Dendritic cell treated with granulocyte-macrophage colony-stimulating factor and Interleukin-4, amounts not matched to agents 40 ng/mL and 50 ng/mL, for 4 days (primary cell): ENCODE measurements around the gene EEIG1.

Experiments used
- H3K27ac Mint-ChIP-seq: one replicate; pipeline ENCODE4 v1.8.0; 2022; ENCODE audit warnings: mild to moderate bottlenecking, mixed read lengths
- H3K27me3 Mint-ChIP-seq: one replicate; pipeline ENCODE4 v1.8.0; 2022; ENCODE audit warnings: mild to moderate bottlenecking, mixed read lengths
- H3K36me3 Mint-ChIP-seq: one replicate; pipeline ENCODE4 v1.8.0; 2022; ENCODE audit warnings: low read depth, mixed read lengths
- H3K4me1 Mint-ChIP-seq: one replicate; pipeline ENCODE4 v1.8.0; 2022; ENCODE audit warnings: low read depth, mixed read lengths
- H3K4me3 Mint-ChIP-seq: one replicate; pipeline ENCODE4 v1.8.0; 2022; ENCODE audit warnings: mild to moderate bottlenecking, moderate library complexity, mixed read lengths
- H3K9me3 Mint-ChIP-seq: one replicate; pipeline ENCODE4 v1.8.0; 2022; ENCODE audit warnings: mixed read lengths
- intact Hi-C: fragments of 100-400 bp; cut with micrococcal nuclease; formaldehyde crosslinking; loops from one replicate; pipeline ENCODE4 v1.15.0; 2022

Gene EEIG1

DNA sequence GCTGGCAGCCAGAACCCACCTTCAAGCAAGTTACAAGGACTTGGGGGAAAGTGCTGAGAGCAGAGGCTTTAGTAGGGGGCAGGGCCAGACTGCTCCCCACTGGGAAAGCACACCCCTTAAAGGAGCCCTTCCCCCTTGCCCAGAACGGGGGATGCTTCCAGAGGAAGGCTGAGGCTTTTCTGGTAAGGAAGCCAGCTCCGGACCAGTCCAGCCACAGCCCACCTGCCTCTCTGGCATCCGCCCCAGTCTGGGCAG, 38.9 kb downstream of the EEIG1 start:
- no peaks in the 10 kb centered on the region for H3K27me3 Mint-ChIP-seq
- no peaks in the 10 kb centered on the region for H3K9me3 Mint-ChIP-seq
- no peak overlapping the region for H3K27ac Mint-ChIP-seq
- no peak overlapping the region for H3K4me3 Mint-ChIP-seq
- intact Hi-C loops: loop anchor here (2.0 kb wide), 1 partner anchor 175 kb away; no protein-coding TSS in a partner anchor
- H3K4me1 Mint-ChIP-seq: peaks cover 37% of the 10 kb centered on the region
- peaks cover 22% of the 10 kb centered on the region for H3K36me3 Mint-ChIP-seq

DNA sequence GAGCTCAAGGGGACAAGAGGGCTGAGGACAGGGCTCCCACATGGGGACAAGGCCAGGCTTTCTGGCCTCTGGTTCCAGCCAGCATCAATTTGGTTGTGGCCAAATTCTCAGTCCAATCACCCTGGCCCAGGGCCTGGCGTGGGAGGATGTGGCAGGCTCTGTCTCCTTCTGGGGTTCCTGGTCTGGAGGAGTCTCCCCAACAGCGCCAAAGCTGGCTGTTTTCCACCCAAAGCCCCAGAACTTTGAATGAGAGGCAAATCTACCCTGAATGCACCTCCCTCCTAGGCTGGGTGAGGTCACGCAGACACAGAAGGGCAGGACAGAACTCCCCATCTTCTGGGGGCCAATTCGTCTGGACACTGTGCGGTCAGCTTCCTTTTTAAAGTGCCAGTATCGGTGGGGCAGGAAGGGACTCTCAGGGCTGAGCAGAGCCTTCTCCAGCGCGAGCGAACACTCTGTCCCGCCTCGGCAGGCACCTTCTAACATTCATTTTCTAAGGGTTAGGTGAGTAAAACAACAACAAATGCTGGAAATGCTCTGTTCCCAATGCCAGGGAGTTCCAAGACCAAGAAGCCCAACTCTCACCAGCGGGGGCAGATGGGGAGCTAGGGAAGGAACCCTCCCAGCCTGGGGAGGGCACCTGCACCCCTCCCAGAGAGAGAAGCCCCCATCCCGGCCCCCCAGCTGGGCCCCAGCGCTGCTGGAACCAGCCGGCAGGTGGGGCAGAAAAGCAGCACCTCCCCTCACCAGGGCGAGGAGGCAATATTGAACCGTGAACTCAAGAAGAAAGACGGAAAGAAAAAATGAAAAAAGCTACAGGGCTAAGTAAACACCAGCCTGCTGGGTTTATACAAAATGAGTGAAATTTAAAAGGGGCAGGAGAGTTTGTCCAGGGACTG, 39.5 kb downstream of the EEIG1 start:
- peaks cover 24% of the 10 kb centered on the region for H3K36me3 Mint-ChIP-seq
- intact Hi-C loops: no loop called here
- H3K9me3 Mint-ChIP-seq: no peaks in the 10 kb centered on the region
- H3K27me3 Mint-ChIP-seq: no peaks in the 10 kb centered on the region
- H3K4me1 Mint-ChIP-seq: peaks cover 43% of the 10 kb centered on the region
- H3K27ac Mint-ChIP-seq: no peak overlapping the region
- no peak overlapping the region for H3K4me3 Mint-ChIP-seq

DNA sequence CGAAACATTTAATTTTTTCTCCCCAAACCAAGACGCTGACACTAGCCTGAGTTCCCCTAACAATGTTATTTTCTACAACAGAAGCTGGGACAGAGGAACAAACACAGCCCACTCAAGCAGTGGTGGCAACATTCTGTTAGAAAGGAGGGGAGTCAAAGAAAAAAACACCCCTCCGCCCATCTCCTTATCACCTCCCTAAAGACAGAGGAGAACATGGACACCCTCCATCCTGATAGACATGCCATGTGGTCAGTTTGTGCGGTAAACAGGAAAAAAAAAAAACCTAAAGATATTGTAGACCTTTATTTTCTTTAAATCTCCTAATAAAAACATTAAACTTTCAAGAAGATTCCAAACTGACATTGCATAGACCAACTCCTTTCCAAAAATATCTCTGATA, 40.2 kb downstream of the EEIG1 start:
- no peak overlapping the region for H3K4me3 Mint-ChIP-seq
- no peaks in the 10 kb centered on the region for H3K27me3 Mint-ChIP-seq
- H3K27ac Mint-ChIP-seq: no peak overlapping the region
- H3K36me3 Mint-ChIP-seq: peaks cover 31% of the 10 kb centered on the region
- H3K9me3 Mint-ChIP-seq: no peaks in the 10 kb centered on the region
- intact Hi-C loops: no loop called here
- peaks cover 50% of the 10 kb centered on the region for H3K4me1 Mint-ChIP-seq

DNA sequence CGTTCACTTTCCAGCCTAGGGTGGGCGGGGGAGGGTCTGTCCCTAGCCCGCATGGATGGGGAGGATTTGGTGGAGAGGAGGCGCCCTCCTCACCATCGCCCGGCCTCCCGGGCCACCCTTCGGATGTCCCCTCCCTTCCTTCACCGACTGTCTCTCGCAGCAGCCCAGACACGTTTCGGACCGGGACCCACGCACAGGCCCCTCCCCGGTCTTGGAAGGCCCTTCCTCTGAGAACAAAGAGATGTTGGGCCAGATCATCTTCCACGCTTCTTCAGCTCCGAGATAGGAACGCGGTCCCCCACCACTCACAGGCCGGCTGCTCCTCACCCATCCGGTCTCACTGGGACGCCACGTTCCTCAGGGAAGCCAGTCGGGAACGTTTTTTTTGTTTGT, 42.5 kb downstream of the EEIG1 start:
- intact Hi-C loops: no loop called here
- Mint-ChIP-seq H3K27ac (no peak overlapping the region), H3K36me3 (peaks cover 43% of the 10 kb centered on the region), H3K4me1 (peaks cover 56% of the 10 kb centered on the region), H3K4me3 (no peak overlapping the region), H3K9me3 (no peaks in the 10 kb centered on the region), H3K27me3 (no peaks in the 10 kb centered on the region)

DNA sequence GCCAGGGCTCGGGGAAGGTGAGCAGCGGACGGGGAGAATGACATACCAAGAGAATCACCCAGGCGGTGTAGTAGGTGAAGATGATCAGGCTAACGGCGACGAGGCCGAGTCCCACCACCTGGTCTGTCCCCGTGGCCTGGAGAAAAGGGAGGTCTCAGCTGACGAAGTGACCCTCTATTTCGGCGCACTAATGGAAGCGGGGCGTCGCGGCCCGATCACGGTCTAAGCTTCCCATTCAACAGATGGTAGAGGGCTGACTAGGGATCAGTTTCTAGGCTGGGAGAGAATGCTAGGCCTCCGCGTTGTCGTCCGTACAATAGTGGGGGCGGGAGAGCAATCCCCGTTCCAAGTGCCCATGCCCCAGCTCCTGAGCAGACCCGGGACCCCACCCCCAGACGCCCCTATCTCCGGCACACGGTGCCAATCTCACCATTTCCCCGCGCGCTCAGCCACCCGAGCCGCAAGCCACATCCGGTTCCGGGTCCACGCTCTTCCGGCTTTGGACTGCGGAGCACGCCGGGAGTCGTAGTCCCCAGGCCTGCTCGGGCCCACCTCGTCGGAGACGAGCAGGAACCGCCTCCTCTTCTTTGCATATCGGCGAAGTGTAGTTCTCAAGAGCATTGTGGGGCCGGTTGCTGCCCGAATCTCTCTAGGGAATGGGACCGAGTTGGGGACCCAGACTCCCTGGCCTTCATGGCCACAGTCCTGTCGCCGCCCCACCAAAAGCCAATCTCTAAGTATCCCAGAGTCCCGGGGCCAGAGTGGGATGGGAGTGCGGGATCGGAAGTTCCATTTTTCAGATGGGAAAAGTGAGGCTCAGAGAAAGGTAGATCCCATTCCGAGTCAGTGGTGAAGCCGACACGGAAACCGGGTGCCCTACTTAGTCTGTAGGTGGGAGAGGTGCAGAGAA, 43.1 kb downstream of the EEIG1 start, which contains the start of gene DPM2:
Gene DPM2, minus strand, starts transcription at position 467 of the 910 bp plus-strand sequence. Its CDS starts 34 bp downstream, at position 433.
- no peaks in the 10 kb centered on the region for H3K9me3 Mint-ChIP-seq
- peaks cover 5% of the 10 kb centered on the region for H3K27me3 Mint-ChIP-seq
- H3K4me3 Mint-ChIP-seq: peak within 1 kb of the TSS; percentile 99
- H3K27ac Mint-ChIP-seq: peak within 1 kb of the TSS; percentile 87
- intact Hi-C loops: no loop called here
- H3K36me3 Mint-ChIP-seq: peaks cover 50% of the 10 kb centered on the region
- H3K4me1 Mint-ChIP-seq: peaks cover 55% of the 10 kb centered on the region

DNA sequence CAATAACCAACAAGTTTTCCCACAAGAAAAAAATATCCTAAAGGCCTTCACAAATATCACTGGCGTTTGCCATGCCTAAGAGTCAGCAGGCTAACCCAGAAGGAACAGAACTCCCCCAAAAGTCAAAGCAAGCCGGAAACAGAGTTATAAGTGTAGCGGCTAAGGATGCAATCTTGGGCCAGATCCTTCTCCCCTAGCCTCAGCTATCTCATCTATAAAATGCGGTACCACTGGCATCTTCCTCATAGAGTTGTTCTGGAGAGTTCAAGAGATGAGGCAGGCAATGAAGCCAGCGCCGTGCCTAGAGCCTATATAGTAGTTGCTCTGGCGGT, 43.8 kb downstream of the EEIG1 start:
- Mint-ChIP-seq H3K36me3 (peaks cover 50% of the 10 kb centered on the region), H3K27me3 (peaks cover 5% of the 10 kb centered on the region), H3K4me3 (peak overlapping the region; percentile 99), H3K27ac (peak overlapping the region; percentile 87), H3K9me3 (no peaks in the 10 kb centered on the region), H3K4me1 (peaks cover 49% of the 10 kb centered on the region)
- intact Hi-C loops: no loop called here

DNA sequence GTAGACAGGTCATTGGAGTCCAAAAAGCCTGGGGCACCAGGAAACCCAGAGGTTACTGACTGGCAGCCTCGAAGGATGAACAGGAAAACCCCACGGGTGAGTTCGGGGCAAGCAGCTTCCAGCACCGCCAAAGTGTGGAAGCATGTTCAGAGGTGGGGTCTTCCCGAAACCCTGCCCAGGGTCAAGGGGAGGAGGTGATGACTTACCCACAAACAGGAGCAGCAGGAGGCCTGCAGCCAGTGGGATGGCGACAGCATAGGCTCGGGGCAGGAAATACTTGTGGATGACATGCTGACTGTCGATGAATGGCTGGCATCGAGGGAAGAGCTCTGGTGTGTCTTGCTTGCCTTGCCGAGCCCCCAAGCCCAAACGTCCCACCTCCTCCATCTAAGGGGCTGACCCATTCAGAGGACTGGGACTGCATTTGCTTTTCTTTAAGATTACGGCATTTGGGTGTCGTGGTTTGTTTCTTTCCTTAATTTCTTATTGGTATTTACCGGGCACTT, 44.4 kb downstream of the EEIG1 start:
- intact Hi-C loops: no loop called here
- Mint-ChIP-seq H3K27ac (peak overlapping the region; percentile 46), H3K4me3 (peak overlapping the region; percentile 99), H3K9me3 (no peaks in the 10 kb centered on the region), H3K36me3 (peaks cover 50% of the 10 kb centered on the region), H3K27me3 (peaks cover 8% of the 10 kb centered on the region), H3K4me1 (peaks cover 48% of the 10 kb centered on the region)

DNA sequence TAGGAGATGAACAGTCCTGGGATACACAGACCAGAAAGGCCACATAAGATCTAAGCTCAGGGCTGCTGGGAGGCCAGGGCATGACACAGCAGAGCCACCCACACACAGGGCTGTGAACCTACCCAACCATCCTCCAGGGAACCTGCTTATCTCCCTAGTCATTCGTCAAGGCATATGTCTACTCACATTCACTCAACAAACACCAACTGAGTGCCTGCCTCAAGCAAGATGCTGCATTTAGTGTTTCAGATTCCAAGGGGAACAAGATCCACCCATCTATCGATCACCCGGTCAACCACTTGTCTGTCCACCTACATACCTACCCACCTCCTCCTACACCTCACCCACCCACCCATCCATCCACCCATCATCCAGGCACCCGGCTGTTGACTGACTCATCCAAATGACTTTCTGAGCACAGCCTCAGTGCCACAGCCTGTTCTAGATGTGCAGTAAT, 45.0 kb downstream of the EEIG1 start:
- intact Hi-C loops: no loop called here
- peak overlapping the region; percentile 46 for H3K27ac Mint-ChIP-seq
- peaks cover 50% of the 10 kb centered on the region for H3K36me3 Mint-ChIP-seq
- peaks cover 54% of the 10 kb centered on the region for H3K4me1 Mint-ChIP-seq
- peak overlapping the region; percentile 56 for H3K4me3 Mint-ChIP-seq
- H3K27me3 Mint-ChIP-seq: peaks cover 14% of the 10 kb centered on the region
- H3K9me3 Mint-ChIP-seq: no peaks in the 10 kb centered on the region

DNA sequence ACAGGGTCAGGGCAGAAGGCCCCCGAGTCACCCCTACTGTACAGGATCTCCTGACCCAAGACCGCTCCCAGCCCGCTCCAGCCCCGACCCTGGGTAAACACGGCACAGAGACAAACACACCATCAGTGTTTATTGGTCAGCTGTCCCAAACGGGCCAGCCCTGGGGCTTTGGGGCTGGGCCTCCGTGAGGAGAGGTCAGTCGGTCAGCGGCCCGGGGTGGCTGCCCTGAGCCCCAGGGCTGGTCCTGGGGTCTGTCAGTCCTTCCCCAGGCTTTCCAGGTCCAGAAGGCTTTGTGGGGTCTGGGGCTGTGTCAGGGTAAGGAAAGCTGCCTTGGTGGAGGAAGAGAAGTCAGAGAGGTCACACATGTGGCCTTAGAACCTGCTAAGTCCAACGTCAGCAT, 45.8 kb downstream of the EEIG1 start:
- Mint-ChIP-seq H3K36me3 (peaks cover 50% of the 10 kb centered on the region), H3K27me3 (peaks cover 21% of the 10 kb centered on the region), H3K4me3 (no peak overlapping the region), H3K4me1 (peaks cover 58% of the 10 kb centered on the region), H3K9me3 (no peaks in the 10 kb centered on the region), H3K27ac (peak overlapping the region; percentile 9)
- intact Hi-C loops: no loop called here

DNA sequence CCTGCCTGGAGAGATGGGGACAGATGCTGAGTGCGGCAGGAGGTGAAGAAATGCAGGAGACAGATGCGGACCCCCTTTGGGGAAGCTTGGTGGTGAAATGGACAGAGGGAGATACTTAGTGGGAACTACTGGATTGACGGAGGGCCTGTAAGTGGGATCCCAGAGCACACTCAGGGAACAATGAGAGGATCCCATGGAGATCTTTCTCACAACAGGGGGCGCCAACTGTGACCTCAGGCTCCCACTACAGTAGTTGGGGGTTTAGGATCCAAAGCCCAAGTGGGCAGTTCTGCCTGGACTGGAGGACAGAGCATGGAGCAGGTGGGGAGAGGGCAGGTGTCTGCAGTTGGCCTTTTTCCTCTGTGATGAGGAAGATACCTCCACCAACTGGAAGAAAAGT, 46.5 kb downstream of the EEIG1 start:
- Mint-ChIP-seq H3K36me3 (peaks cover 50% of the 10 kb centered on the region), H3K4me3 (no peak overlapping the region), H3K9me3 (no peaks in the 10 kb centered on the region), H3K4me1 (peaks cover 66% of the 10 kb centered on the region), H3K27ac (no peak overlapping the region), H3K27me3 (peaks cover 29% of the 10 kb centered on the region)
- intact Hi-C loops: no loop called here

DNA sequence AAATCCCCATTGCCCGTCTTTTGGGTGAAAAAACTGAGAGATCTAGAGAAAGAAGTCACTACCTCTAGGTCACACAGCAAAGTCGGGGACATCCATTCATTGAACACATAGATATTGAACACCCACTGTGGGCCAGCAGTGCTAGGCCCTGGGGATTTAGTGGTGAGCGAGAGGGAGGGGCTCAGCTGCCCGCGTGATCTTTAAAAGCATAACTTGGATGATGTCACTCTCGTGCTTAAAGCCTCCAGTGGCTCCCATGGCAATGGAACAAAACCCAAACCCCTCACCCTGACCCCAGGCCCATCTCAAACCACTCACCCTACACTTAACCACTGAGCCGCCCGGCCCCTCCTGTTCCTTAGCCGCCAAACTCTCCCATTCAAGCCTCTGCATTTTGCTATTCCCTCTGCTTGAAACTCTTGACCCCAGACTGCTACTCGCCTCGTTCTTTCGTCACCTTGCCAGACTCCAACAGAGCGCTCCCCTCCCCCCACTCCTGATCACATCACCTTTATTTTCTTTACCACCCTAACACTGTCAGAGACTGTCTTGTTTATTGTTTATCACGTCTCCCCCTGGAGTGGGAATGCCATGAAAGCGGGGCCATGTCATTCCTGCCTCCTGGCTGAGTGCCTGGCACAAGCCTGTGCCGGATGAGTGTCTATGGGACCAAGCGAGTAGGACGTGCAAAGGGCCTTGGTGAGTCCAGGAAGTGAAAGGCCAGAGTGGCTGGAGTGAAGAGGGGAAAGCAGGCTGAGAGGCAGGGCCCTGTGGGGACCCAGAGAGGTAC, 49.5 kb downstream of the EEIG1 start:
- Mint-ChIP-seq H3K27me3 (peaks cover 55% of the 10 kb centered on the region), H3K4me1 (peaks cover 72% of the 10 kb centered on the region), H3K27ac (no peak overlapping the region), H3K4me3 (peak overlapping the region; percentile 66), H3K36me3 (peaks cover 37% of the 10 kb centered on the region), H3K9me3 (no peaks in the 10 kb centered on the region)
- intact Hi-C loops: no loop called here
